Central memory CD8-positive, alpha-beta T cell (primary cell): ENCODE measurements around the gene MAGED4B.
A peak's percentile ranks its signal among the peaks of the same experiment; 100 is the strongest.
"Not testable (repeated sequence)": the region's sequence is repeated elsewhere in the genome, so short reads cannot be mapped to it uniquely, and the experiment has no call there.

Experiments
- ATAC-seq: fragments of 150-1000 bp; cut with Tn5 transposase; replicated peaks from 2 replicates; pipeline ENCODE4 v1.10.0; 2022; ENCODE audit warnings: mild to moderate bottlenecking, moderate FRiP score, moderate number of reproducible peaks; ENCODE audit not compliant: poor library complexity, severe bottlenecking; ENCODE audit errors: extremely low read depth
- DNase-seq, 2 donors: peaks; one replicate each; pipeline ENCODE4 v3.0.0; 2021; ENCODE audit warnings: low spot score in 2 of 2
- H3K27ac Mint-ChIP-seq: one replicate; pipeline ENCODE4 v1.8.0; 2022; ENCODE audit warnings: low read depth, mild to moderate bottlenecking, moderate library complexity, mixed read lengths
- H3K27me3 Mint-ChIP-seq: one replicate; pipeline ENCODE4 v1.8.0; 2022; ENCODE audit warnings: mixed read lengths
- H3K36me3 Mint-ChIP-seq: one replicate; pipeline ENCODE4 v1.8.0; 2022; ENCODE audit warnings: mild to moderate bottlenecking, moderate library complexity, mixed read lengths; ENCODE audit not compliant: insufficient read depth
- H3K4me1 Mint-ChIP-seq: one replicate; pipeline ENCODE4 v1.8.0; 2022; ENCODE audit warnings: mixed read lengths
- H3K4me3 Mint-ChIP-seq: one replicate; pipeline ENCODE4 v1.8.0; 2022; ENCODE audit warnings: mild to moderate bottlenecking, moderate library complexity, mixed read lengths
- H3K9me3 Mint-ChIP-seq: one replicate; pipeline ENCODE4 v1.8.0; 2022; ENCODE audit warnings: mixed read lengths

MAGED4B gene, protein sequence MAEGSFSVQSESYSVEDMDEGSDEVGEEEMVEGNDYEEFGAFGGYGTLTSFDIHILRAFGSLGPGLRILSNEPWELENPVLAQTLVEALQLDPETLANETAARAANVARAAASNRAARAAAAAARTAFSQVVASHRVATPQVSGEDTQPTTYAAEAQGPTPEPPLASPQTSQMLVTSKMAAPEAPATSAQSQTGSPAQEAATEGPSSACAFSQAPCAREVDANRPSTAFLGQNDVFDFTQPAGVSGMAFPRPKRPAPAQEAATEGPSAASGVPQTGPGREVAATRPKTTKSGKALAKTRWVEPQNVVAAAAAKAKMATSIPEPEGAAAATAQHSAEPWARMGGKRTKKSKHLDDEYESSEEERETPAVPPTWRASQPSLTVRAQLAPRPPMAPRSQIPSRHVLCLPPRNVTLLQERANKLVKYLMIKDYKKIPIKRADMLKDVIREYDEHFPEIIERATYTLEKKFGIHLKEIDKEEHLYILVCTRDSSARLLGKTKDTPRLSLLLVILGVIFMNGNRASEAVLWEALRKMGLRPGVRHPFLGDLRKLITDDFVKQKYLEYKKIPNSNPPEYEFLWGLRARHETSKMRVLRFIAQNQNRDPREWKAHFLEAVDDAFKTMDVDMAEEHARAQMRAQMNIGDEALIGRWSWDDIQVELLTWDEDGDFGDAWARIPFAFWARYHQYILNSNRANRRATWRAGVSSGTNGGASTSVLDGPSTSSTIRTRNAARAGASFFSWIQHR

GRCh38 chrX:52068666-52069640 is at the start of gene MAGED4B:
Gene MAGED4B, minus strand, starts transcription at chrX:52069183. Its CDS starts 1,011 bp downstream, at chrX:52068172.
- H3K36me3 Mint-ChIP-seq, H3K27me3 Mint-ChIP-seq, H3K4me3 Mint-ChIP-seq, DNase-seq, H3K27ac Mint-ChIP-seq, H3K4me1 Mint-ChIP-seq, H3K9me3 Mint-ChIP-seq: not testable (repeated sequence)
- ATAC-seq = peak; percentile 19

- Mint-ChIP-seq H3K9me3 (no peaks in the 10 kb centered on the region), H3K27ac (no peak overlapping the region), H3K4me1 (no peaks in the 10 kb centered on the region), H3K4me3 (no peak overlapping the region), H3K27me3 (peaks cover 39% of the 10 kb centered on the region), H3K36me3 (no peaks in the 10 kb centered on the region)
- DNase-seq = no peak
- ATAC-seq = no peak
Measured at GRCh38 chrX:52118262-52118661, 49.3 kb upstream of the MAGED4B start.

DNA sequence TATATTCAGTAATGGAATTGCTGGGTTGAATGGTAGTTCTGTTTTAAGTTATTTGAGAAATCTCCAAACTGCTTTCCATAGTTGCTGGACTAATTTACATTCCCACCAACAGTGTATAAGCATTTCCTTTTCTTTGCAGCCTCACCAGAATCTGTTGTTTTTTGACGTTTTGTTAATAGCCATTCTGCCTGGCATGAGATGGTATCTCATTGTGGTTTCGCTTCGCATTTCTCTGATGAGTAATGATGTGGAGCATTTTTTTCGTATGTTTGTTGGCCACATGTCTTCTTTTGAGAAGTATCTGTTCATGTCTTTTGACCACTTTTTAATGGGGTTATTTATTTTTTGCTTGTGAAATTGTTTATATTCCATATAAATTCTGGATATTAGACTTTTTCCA is 13.6 kb upstream of the MAGED4B start:
- Mint-ChIP-seq H3K4me1 (no peaks in the 10 kb centered on the region), H3K27me3 (peaks cover 16% of the 10 kb centered on the region), H3K36me3 (no peaks in the 10 kb centered on the region), H3K27ac (no peak overlapping the region), H3K9me3 (no peaks in the 10 kb centered on the region), H3K4me3 (no peak overlapping the region)
- no peak for ATAC-seq
- no peak for DNase-seq

- no peak for ATAC-seq
- H3K27me3 Mint-ChIP-seq = peaks cover 11% of the 10 kb centered on the region
- H3K9me3 Mint-ChIP-seq = no peaks in the 10 kb centered on the region
- no peak overlapping the region for H3K4me3 Mint-ChIP-seq
- H3K27ac Mint-ChIP-seq = no peak overlapping the region
- no peak for DNase-seq
- H3K36me3 Mint-ChIP-seq = no peaks in the 10 kb centered on the region
- no peaks in the 10 kb centered on the region for H3K4me1 Mint-ChIP-seq
Measured at GRCh38 chrX:52078131-52078530, 9.1 kb upstream of the MAGED4B start.

DNA sequence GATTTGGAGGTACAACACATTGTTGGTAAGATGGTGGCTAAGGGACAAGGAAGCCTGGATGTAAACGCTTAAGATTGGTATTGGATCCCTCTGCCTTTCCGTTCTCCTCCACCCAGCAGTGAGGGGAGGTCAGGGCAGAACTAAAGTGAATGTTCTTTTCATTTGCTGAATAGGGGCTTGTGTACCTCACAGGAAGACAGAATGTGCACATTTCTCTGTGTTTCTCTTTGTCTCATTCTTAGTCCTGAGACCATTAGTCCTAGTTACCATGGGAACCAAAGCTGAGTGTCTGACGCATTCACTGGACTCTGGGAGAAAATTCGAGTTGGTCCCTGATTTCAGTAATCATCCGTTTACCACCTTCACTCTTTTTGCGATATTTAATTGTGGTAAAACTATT is 26.7 kb downstream of the MAGED4B start:
- not testable (repeated sequence) for H3K27me3 Mint-ChIP-seq, ATAC-seq, H3K9me3 Mint-ChIP-seq, H3K27ac Mint-ChIP-seq, H3K4me3 Mint-ChIP-seq, DNase-seq, H3K4me1 Mint-ChIP-seq, H3K36me3 Mint-ChIP-seq

GRCh38 chrX:52034211-52034610 is 34.8 kb downstream of the MAGED4B start:
- peaks cover 31% of the 10 kb centered on the region for H3K27me3 Mint-ChIP-seq
- H3K4me1 Mint-ChIP-seq = no peaks in the 10 kb centered on the region
- H3K4me3 Mint-ChIP-seq = no peak overlapping the region
- no peaks in the 10 kb centered on the region for H3K9me3 Mint-ChIP-seq
- ATAC-seq = no peak
- no peak for DNase-seq
- H3K27ac Mint-ChIP-seq = no peak overlapping the region
- H3K36me3 Mint-ChIP-seq = no peaks in the 10 kb centered on the region

DNA sequence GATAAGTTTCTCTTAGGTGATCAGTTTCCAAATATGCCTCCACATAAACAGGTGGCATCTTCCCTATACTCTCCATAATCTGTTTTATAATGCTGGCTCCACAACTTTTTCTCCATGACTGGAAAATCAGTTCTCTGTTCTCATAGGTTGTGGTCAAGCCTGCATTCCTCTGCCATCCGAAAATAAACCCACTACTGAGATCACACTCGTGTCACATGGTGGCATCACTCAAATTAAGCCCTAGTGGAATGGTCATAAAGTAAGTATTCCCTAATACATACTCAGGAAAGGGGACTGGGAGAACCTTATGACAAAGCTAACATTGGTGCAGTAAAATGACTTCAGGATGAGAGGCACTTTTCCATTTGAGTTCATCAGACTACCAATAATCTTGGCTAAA is 37.6 kb downstream of the MAGED4B start:
- Mint-ChIP-seq H3K9me3 (no peaks in the 10 kb centered on the region), H3K4me3 (no peak overlapping the region), H3K27ac (no peak overlapping the region), H3K36me3 (no peaks in the 10 kb centered on the region), H3K4me1 (no peaks in the 10 kb centered on the region), H3K27me3 (peaks cover 43% of the 10 kb centered on the region)
- ATAC-seq = no peak
- DNase-seq = no peak

DNA sequence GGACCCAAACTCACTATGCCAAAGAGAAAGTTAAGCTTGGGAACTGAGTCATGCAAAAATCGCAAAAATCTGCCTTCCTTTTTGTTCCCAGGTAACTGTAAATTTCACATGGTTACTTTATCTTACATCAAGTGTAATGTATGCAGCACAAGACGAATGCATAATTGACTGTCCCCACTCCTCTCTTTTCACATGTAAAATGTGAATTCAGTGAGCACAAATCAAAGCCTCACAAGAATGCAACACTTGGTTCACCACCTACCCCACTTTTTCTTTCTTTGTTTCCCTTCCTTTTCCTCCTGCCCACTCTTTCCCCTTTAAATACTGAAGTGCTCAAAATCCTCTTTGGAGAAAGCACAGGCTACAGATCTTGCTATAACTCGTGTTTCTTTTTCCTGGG is 53.2 kb downstream of the MAGED4B start:
- H3K9me3 Mint-ChIP-seq = no peaks in the 10 kb centered on the region
- no peak overlapping the region for H3K4me3 Mint-ChIP-seq
- DNase-seq = no peak
- H3K36me3 Mint-ChIP-seq = no peaks in the 10 kb centered on the region
- H3K27me3 Mint-ChIP-seq = peaks cover 12% of the 10 kb centered on the region
- no peak overlapping the region for H3K27ac Mint-ChIP-seq
- H3K4me1 Mint-ChIP-seq = no peaks in the 10 kb centered on the region
- ATAC-seq = no peak
